HFFc6 (cell line): ENCODE results near the gene ALOXE3. TPM values are rescaled to one million over a fixed set of nuclear protein-coding genes. Genes with fewer than 3 reads are reported as not detected.

Experiments used
- DNase-seq: peaks from one replicate; pipeline ENCODE4 v3.0.0-alpha.2; 2018
- H3K27ac Mint-ChIP-seq: 2 replicates; pipeline ENCODE4 v1.8.0; 2020; ENCODE audit warnings: mild to moderate bottlenecking, mixed read lengths
- H3K27me3 Mint-ChIP-seq: 2 replicates; pipeline ENCODE4 v1.8.0; 2021; ENCODE audit warnings: mild to moderate bottlenecking, moderate library complexity, mixed read lengths; ENCODE audit not compliant: insufficient read depth
- H3K36me3 Mint-ChIP-seq: 2 replicates; pipeline ENCODE4 v1.8.0; 2021; ENCODE audit warnings: low read depth, mixed read lengths
- H3K4me1 Mint-ChIP-seq: 2 replicates; pipeline ENCODE4 v1.8.0; 2020; ENCODE audit warnings: low read depth, mixed read lengths
- H3K4me3 Mint-ChIP-seq: 2 replicates; pipeline ENCODE4 v1.8.0; 2020; ENCODE audit warnings: mild to moderate bottlenecking, moderate library complexity, mixed read lengths
- H3K9me3 Mint-ChIP-seq: 2 replicates; pipeline ENCODE4 v1.8.0; 2020; ENCODE audit warnings: mild to moderate bottlenecking, mixed read lengths
- CTCF ChIP-seq: fragments of 200-600 bp; sonication (generic); IDR thresholded peaks from 2 replicates; pipeline ENCODE4 v1.5.0; 2021; ENCODE audit warnings: antibody characterized with exemption, mild to moderate bottlenecking
- total RNA-seq, 6 experiments: library from RNA; stranded (reverse); fragmentation: NEBNext Ultra II Directional; extraction: Animal tissue kit (Norgen Biotek cat#: 25700); gene quantifications; 2 replicates in 1 of 6; 3 replicates in 5 of 6; pipeline ENCODE4 v1.2.3, GENCODE V29; 2021

ALOXE3 gene
- total RNA-seq, 6 experiments from 2014 or later = 0.14 to 0.30 (median 0.21) TPM

- DNase-seq = no peak
- H3K9me3 Mint-ChIP-seq = no peaks in the 10 kb centered on the region
- H3K27me3 Mint-ChIP-seq = peaks cover 15% of the 10 kb centered on the region
- no peak for TF ChIP-seq CTCF
- no peak overlapping the region for H3K4me3 Mint-ChIP-seq
- H3K36me3 Mint-ChIP-seq = no peaks in the 10 kb centered on the region
- no peak overlapping the region for H3K27ac Mint-ChIP-seq
- H3K4me1 Mint-ChIP-seq = peaks cover 22% of the 10 kb centered on the region
Observed at GRCh38 chr17:8155996-8156245, 37.6 kb upstream of the ALOXE3 start.

GRCh38 chr17:8155231-8155995 is 37.1 kb upstream of the ALOXE3 start:
- TF ChIP-seq CTCF = no peak
- H3K4me3 Mint-ChIP-seq = no peak overlapping the region
- no peak for DNase-seq

GRCh38 chr17:8154608-8155155 is 36.4 kb upstream of the ALOXE3 start:
- no peak for TF ChIP-seq CTCF
- peaks cover 15% of the 10 kb centered on the region for H3K4me1 Mint-ChIP-seq
- H3K27ac Mint-ChIP-seq = no peak overlapping the region

More at GRCh38 chr17:8155231-8155995, 37.1 kb upstream of the ALOXE3 start:
- no peaks in the 10 kb centered on the region for H3K9me3 Mint-ChIP-seq
- peaks cover 15% of the 10 kb centered on the region for H3K27me3 Mint-ChIP-seq
- H3K36me3 Mint-ChIP-seq = no peaks in the 10 kb centered on the region
- H3K4me1 Mint-ChIP-seq = peaks cover 21% of the 10 kb centered on the region
- H3K27ac Mint-ChIP-seq = no peak overlapping the region

GRCh38 chr17:8153957-8154607 is 35.8 kb upstream of the ALOXE3 start:
- no peak for TF ChIP-seq CTCF
- peaks cover 14% of the 10 kb centered on the region for H3K4me1 Mint-ChIP-seq
- H3K36me3 Mint-ChIP-seq = no peaks in the 10 kb centered on the region; the same call in 1 of the 2 replicates
- peaks cover 19% of the 10 kb centered on the region for H3K27me3 Mint-ChIP-seq
- no peak overlapping the region; the same call in 1 of the 2 replicates for H3K4me3 Mint-ChIP-seq
- no peak overlapping the region for H3K27ac Mint-ChIP-seq
- peak; percentile 99 for DNase-seq
- H3K9me3 Mint-ChIP-seq = no peaks in the 10 kb centered on the region

More at GRCh38 chr17:8154608-8155155, 36.4 kb upstream of the ALOXE3 start:
- Mint-ChIP-seq H3K4me3 (no peak overlapping the region), H3K9me3 (no peaks in the 10 kb centered on the region), H3K27me3 (peaks cover 16% of the 10 kb centered on the region), H3K36me3 (no peaks in the 10 kb centered on the region; the same call in 1 of the 2 replicates)
- no peak for DNase-seq

GRCh38 chr17:8153525-8153956 is 35.2 kb upstream of the ALOXE3 start:
- no peak overlapping the region for H3K27ac Mint-ChIP-seq
- no peak overlapping the region; the same call in 1 of the 2 replicates for H3K4me3 Mint-ChIP-seq

More at GRCh38 chr17:8153525-8153956, 35.2 kb upstream of the ALOXE3 start:
- Mint-ChIP-seq H3K36me3 (no peaks in the 10 kb centered on the region; the same call in 1 of the 2 replicates), H3K9me3 (no peaks in the 10 kb centered on the region), H3K27me3 (peaks cover 19% of the 10 kb centered on the region), H3K4me1 (peaks cover 10% of the 10 kb centered on the region)
- DNase-seq = peak; percentile 96
- no peak for TF ChIP-seq CTCF
